GM18502 (cell line): ENCODE data around the gene FBLN2.

Source experiments
- ATAC-seq: cut with Tn5 transposase; IDR thresholded peaks from one replicate; pipeline ENCODE4 v1.9.1; 2021; ENCODE audit warnings: mild to moderate bottlenecking; ENCODE audit not compliant: unreplicated experiment, poor library complexity

FBLN2 gene

DNA sequence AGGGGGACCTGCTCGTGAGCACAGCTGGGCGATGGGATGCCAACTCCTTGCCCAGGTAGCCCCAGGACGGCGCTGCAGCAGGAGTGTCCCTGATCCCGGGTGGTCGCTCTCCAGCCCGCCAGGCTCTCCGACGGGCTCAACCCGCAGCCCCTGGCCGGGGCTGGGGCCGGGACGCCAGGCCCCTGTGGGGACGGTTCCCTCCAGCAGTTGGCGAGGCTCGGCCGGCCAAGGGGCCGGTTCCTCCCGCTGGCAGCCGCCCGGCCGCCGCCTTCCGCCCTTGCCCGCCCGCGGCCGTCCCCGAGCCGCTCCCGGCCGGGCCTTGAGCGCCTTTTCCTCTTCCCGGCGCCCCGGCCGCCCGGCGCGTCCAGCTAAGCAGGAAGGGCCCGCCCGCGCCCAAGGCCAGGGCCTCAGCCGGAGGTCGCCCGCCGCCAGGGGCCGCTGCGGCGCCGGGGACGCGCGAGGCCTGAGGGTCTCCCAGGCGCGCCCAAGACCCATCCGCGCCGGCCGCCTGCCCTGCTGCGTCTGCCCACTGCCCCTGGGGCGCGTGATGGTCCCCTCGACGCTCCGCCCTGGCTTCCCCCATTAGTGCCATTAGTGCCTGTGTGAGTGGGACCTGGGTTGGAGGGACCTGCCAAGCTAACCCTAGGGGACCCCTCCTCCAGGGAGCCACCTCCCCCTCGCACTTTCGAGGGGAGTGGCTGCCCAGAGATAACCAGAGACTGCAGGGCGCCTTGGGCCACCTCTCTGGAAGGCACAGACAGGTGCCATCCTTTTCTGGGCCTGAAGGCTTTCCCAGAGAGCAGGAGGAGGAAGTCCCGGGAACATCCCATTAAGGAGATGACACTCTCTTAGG lies 106.4 kb downstream of the FBLN2 start:
- no peak for ATAC-seq

GRCh38 chr3:13656584-13657301 lies 107.8 kb downstream of the FBLN2 start:
- ATAC-seq: no peak

- ATAC-seq: peak; percentile 78
Measured at GRCh38 chr3:13657660-13658435, 108.9 kb downstream of the FBLN2 start.

DNA sequence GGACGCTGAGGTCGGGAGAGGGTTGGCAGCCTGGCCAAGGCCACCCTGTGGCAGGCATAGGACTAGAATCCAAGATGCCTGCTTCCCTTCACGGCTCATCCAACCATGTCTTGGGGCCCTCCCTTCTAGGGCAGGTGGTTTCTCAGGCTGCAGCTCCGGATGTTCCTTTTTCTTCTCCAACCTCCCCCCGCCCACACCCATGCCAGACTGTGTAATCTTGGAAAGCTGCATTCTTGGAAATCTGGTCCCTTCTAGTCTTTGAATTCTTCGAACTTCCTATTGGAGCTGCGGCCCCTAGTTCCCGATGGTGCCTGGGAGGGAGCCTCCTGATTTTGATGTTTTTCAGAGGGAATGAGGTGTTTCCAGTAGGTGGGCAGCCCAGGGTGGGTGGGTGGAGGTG lies 109.8 kb downstream of the FBLN2 start:
- ATAC-seq: no peak

DNA sequence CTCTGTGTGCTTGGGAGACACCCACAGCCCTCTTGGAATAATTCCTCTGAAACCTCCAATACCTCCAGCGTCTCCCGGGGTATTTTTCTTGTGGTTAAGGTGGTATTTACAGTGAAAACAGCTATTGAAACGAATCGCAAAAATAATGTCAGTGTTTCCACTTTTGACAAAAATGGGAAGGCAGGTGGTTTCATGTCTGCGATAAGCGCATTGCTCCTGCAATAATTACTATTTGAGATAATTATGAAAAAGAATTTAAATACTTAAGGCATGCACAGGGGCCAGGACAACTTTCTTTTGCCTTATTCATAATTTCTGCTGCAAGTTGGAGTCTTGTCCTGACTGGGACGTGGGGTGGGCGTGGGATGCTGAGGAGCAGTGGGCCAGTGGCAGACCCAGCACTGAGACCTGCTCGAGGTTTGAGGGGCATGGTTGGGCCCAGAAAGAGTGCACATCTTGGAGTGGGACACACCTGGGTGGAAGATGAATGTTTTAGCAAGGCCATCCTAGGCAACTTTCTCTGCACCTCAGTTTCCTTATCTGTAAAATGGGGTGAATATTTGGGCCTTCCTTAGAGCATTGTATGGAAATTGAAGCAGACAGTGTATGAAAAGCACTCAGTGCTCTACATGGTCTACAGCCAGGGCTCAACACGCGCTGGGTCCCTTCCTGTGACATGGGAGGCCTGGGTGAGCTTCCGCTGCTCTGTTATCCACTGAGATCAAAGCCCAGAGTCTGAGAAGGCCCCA lies 110.5 kb downstream of the FBLN2 start:
- ATAC-seq: no peak

DNA sequence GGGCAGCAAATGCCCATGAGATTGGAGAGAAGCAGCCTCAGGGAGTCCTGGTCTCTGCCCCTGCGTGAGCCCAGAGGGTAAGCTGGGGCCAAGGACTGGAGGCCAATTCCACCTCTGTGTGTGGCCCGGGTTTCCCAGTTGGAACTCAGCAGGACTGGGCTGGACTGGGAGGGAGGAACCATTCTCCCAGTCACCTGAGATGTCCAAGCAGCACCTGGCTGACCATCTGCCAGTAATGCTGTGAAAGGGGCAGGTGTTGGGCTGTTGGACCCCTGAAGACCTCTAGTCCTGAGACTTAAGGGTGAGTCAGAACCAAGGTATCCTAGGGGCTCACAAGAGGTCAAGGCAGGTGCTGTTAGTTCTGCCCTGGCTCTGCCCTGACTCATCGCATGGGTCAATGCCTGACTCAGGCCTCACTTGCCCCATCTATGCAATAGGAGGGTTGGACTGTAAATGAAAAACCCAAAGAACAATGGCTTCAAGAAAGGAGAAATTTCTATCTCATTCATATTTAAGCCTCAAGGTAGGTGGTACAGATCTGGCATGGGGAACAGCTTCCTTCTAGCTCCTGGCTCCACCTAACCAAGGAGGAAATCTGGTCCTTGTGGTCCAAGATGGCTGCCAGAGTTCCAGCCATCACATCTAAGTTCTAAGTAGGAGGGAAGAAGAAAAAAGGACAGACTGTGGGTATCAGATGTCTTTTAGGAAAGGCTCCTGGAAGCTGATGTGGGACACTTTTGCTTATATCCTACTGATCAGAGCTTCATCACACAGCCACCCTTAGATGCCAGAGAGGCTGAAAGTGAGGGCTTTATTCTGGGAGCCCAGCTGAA lies 111.3 kb downstream of the FBLN2 start:
- no peak for ATAC-seq

DNA sequence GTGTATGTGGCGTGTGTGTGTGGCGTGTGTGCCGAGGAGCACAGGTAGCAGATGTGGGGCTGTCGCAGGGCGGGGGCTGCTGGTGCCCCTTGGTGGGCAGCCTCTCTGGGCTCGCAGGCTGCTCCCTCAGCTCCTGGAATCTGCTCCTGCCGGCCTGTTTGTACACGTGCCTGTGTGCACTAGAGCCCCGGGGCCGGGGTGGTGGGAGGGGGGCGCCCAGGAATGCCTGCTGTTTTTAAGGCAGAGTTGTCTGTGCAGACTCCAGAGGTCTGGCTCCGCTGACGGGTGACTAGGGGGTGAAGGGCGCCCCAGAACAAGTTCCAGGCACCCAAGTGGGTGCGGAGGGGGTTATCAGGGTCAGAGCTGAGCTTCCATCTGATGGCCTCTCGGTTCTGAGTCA lies 112.2 kb downstream of the FBLN2 start:
- ATAC-seq: no peak

DNA sequence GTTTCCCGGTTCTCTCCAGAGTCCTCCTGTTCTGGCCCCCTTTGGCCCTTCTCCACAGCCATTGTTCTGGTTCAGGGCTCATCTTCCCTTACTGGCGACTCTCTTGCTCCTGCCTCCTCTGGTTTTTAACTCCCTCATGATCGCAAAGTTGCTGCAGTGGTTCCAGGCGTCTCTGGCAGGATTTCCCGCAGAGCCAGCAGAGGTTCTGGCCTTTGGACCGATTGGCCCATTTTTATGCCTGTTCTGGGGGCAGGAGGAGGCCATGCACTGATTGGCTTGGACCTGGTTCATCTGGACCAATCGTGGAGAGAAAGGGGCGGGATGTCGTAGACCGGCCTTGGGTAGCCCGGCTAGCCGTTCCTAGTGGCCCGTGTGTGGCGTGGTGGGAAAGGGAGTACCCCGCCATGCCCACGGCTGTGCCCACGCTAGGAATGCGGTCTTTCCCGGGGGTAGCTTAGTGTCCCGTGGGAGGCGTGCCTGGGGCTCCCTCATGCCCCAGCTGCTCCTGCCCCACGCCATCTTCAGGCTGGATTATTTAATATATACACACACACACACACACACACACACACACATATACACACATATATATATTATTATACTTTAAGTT lies 113.4 kb downstream of the FBLN2 start:
- ATAC-seq: no peak

DNA sequence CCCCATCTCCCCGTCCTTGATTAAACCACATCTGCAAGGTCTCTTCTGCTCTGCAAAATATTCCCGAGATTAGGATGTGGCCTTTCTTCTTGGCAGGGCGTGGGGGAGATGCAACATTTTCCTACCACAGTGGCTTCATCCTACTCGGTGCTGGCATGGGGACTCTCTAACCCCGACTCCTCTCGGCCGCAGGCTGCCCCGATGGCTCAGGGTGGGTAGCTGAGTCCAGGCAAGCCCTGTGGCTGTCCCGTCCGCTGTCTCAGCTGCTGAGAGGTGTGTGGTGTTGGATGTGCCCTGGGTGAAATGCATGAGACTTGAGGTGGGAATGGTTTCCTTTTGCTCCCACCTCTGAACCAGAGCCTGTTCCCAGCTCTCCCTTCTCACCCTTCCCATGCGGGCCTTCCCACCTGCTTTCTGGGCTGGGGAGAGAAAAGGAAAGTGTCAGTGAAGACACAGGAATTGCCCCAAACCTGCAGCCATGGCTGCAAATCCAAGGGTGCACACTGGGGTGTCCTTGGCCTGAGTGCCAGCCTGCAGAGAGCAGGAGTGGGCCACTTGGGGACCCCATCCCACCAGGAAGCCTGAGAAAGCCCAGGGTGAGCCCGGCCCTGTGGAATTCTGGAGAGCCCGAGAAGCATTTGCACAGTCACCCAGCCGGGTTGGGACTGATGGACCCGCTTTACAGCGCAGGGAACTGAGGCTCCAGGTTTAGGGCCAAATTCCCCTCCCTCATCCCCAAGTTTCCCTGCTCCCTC lies 115.0 kb downstream of the FBLN2 start:
- no peak for ATAC-seq

DNA sequence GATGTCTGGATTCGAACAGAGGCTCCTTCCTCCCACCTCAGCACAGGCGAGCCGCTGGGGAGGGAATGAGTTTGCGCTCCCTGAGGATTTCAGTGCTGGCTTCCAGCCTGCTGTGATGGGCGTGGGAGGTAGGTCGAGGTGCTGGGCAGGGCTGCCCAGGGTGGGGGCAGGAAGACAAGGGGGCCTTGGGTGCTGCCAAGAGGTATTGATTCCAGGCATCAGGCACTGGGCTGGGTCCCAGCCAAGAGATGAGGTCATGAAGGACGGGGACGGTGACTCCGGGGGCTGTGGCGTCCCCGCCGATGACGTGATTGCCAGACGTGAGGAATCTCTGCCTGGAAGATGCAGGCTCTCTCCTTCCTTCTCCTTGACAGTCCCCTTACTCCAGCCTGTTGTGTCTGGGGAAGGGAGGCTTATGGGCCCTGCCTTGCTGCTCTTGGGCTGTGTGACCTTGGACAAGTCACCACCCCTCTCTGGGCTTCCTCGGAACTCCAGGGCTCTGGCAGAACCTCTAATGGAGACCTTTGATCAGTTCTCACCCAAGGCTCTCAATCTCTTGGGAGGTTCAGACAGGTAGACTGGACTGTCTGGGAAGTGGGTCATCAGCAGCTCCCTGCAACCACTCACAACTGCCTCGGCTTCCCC lies 116.8 kb downstream of the FBLN2 start:
- no peak for ATAC-seq

GRCh38 chr3:13666227-13666619 lies 117.3 kb downstream of the FBLN2 start:
- no peak for ATAC-seq

DNA sequence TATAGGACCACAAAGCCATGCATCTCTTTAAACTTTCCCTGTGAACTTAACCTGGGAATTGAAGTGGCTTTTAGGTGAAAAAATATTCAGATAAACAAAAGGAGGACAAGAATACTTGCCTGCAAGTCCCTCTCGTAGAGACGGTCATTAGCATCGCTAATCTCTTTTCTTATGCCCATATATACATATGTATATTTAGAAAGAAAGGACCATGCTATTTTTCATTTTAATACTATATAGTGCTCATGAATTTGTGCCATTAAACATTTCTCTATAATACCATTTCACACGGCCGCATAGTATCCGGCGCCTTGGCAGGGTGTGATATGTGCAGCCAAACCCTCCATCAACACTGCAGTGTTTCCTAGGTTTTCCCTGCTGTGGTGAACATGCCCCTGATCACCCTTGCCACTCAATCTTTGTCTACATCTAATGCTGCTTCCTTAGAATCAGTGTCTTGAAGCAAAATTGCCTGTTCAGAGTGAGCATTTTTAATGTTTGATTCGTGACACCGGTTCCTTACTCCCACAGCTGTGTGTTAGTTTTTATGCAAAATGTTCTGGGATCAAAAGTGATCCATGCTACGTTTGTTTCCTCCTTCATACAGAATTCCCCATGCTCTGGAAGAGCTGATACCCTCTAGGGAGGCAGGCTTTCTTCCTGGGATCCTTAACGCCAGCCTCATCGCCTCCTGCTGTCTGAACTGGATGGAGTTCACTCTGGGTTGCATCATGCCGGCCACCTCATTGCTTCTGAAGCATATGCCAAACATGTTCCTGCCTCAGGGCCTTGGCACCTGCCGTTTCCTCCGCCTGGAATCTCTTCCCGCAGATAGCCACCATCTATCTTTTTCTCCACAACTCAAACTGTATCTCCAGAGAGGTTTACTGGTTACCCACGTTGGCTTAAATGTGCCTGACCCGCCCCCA lies 118.1 kb downstream of the FBLN2 start:
- no peak for ATAC-seq

DNA sequence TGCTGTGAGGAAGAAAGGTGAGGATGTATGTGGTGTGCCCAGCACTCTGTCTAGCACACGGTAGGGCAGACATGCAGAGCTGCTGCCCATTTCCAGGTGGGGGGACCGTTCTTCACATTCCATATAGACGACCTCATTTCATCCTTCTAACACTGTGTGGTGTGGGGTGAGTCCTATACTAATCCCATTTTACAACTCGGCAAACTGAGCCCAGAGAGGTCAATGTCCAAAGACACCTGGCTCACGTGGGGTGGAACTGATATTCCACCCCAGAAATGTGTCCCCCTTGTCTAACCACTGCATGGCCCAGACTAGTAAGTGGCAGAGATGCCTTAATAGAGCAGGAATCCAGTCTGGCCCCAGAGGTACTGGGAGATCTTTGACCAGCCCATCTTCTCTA lies 119.2 kb downstream of the FBLN2 start:
- no peak for ATAC-seq

DNA sequence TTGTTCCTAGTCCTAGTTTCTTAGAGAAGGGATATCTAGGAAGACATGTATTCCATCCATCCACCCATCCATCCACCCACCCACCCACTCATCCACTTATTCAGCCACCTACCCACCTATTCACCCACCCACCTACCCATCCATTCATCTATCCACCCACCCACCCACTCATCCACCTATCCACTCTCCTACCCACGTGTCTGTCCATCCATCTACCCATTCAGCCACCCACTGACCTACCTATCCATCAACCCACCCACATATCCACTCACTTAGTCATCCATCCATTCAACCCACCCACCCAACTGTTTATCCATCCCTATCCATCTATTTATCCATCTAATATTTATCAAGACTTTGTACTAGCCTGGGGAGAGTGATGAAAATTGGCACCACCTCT lies 120.5 kb downstream of the FBLN2 start:
- ATAC-seq: no peak

- ATAC-seq: no peak
Measured at GRCh38 chr3:13670292-13670691, 121.4 kb downstream of the FBLN2 start.

GRCh38 chr3:13671482-13672233 lies 122.7 kb downstream of the FBLN2 start:
- no peak for ATAC-seq
